T-helper 17 cell (primary cell): Measurements from ENCODE around the gene NHERF2. TPM values are rescaled to one million over a fixed set of nuclear protein-coding genes. Genes with fewer than 3 reads are reported as not detected.

Source experiments
- ATAC-seq: fragments of 150-1000 bp; cut with Tn5 transposase; 2 replicates; pipeline ENCODE4 v1.10.0; 2021; ENCODE audit warnings: mild to moderate bottlenecking, moderate library complexity
- DNase-seq, 3 donors: peaks; one replicate each; pipeline versions ENCODE4 v3.0.0 to v3.0.0-alpha.2; 2020 to 2021
- H3K9me3 ChIP-seq: one replicate; pipeline ENCODE4 v1.7.0; 2013; ENCODE audit warnings: low read length, mild to moderate bottlenecking; ENCODE audit not compliant: control insufficient read depth, poor library complexity, severe bottlenecking
- H3K27ac Mint-ChIP-seq: one replicate; pipeline ENCODE4 v1.8.0; 2022; ENCODE audit warnings: mild to moderate bottlenecking, moderate library complexity, mixed read lengths
- H3K27me3 Mint-ChIP-seq: one replicate; pipeline ENCODE4 v1.8.0; 2022; ENCODE audit warnings: mixed read lengths
- H3K36me3 Mint-ChIP-seq: one replicate; pipeline ENCODE4 v1.8.0; 2022; ENCODE audit warnings: low read depth, mixed read lengths
- H3K4me1 Mint-ChIP-seq: one replicate; pipeline ENCODE4 v1.8.0; 2022; ENCODE audit warnings: mild to moderate bottlenecking, mixed read lengths
- H3K4me3 Mint-ChIP-seq: one replicate; pipeline ENCODE4 v1.8.0; 2022; ENCODE audit warnings: mild to moderate bottlenecking, moderate library complexity, mixed read lengths
- total RNA-seq, 4 donors: library from RNA in 2 of 4; stranded (reverse) in 2 of 4; gene quantifications; one replicate each; pipeline ENCODE4 v1.2.3 and lab custom pipeline; 2022 to 2026

Gene NHERF2
- total RNA-seq, 2 donors from 2014 or later: 2.2 to 3.9 TPM

DNA sequence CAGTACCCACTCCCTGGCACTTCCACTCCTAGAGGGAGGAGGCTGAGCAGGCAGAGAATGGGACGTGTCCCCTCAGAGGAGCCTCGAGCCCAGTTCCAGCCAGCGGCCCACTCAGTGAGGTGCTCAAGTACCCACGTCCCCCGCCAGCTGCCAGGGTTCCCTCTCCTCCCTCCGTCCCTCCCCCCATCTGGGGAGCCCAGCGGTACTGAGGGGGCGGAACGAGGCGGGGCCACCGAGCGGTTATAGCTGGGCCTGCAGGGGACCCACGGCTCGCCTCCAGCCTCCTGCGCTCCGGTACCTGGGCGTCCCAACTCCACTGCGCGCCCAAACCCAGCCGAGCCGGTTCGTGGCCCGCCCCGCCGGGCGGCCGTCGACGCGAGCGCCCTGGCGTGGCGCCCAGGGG, 7.2 kb upstream of the NHERF2 start, which contains the start of gene NPW:
Gene NPW, plus strand, starts transcription at position 268 of the 403 bp plus-strand sequence.
- H3K27ac Mint-ChIP-seq: no peak within 1 kb of the TSS
- ATAC-seq (no peak), DNase-seq (no peak)
- H3K4me1 Mint-ChIP-seq: peaks cover 7% of the 10 kb centered on the region
- H3K36me3 Mint-ChIP-seq: peaks cover 2% of the 10 kb centered on the region
- H3K4me3 Mint-ChIP-seq: peak within 1 kb of the TSS; percentile 39
- H3K27me3 Mint-ChIP-seq: peaks cover 21% of the 10 kb centered on the region
- H3K9me3 ChIP-seq: no peaks in the 10 kb centered on the region

DNA sequence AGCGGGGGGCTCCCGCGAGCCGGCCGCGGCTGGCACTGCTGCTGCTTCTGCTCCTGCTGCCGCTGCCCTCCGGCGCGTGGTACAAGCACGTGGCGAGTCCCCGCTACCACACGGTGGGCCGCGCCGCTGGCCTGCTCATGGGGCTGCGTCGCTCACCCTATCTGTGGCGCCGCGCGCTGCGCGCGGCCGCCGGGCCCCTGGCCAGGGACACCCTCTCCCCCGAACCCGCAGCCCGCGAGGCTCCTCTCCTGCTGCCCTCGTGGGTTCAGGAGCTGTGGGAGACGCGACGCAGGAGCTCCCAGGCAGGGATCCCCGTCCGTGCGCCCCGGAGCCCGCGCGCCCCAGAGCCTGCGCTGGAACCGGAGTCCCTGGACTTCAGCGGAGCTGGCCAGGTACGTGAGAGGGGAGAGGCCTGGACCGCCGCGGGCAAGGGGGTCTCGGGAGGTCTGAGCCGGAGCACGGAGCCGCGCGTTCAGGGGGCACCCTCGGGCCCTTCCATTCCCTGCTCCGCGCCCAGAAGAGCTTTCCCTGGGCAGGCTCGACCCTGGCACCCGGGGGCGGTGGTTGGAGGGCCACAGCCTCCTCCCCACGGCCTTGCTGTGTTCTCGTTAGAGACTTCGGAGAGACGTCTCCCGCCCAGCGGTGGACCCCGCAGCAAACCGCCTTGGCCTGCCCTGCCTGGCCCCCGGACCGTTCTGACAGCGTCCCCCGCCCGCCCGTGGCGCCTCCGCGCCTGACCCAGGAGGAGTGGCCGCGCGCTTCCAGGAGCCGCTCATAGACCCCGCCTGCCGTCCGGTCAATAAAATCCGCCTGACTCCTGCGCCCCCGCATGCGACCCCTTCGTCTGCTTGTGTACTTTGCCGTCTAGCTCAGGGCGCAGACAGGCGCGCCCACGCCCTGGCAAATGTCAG, 6.5 kb upstream of the NHERF2 start:
- H3K4me3 Mint-ChIP-seq: peak overlapping the region; percentile 39
- H3K36me3 Mint-ChIP-seq: peaks cover 2% of the 10 kb centered on the region
- H3K4me1 Mint-ChIP-seq: peaks cover 7% of the 10 kb centered on the region
- H3K9me3 ChIP-seq: no peaks in the 10 kb centered on the region
- no peak for DNase-seq
- ATAC-seq: no peak
- peaks cover 21% of the 10 kb centered on the region for H3K27me3 Mint-ChIP-seq
- H3K27ac Mint-ChIP-seq: no peak overlapping the region

DNA sequence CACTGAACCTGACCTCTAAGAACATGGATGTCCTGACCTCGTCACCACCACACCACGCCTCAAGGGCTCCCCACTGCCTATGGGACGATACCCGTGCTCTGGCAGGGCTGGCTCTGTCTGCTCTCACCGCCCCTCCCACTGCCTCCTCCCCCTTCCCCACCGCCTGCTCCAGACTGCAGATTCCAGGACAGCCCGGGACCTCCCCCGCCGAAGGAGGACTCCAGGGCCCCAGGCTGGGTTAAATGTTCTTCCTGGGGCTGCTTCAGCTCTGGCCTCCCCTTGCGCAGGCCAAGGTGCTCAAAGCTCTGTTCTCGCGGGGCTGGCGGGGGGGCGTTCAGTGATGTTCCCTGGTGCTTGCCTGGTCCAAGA, 4.0 kb upstream of the NHERF2 start:
- H3K36me3 Mint-ChIP-seq: peaks cover 2% of the 10 kb centered on the region
- H3K4me3 Mint-ChIP-seq: peak overlapping the region; percentile 82
- DNase-seq (peak in 1 of 3 donors; percentile 17), ATAC-seq (peak; percentile 20)
- H3K27me3 Mint-ChIP-seq: peaks cover 21% of the 10 kb centered on the region
- no peaks in the 10 kb centered on the region for H3K9me3 ChIP-seq
- H3K27ac Mint-ChIP-seq: peak overlapping the region; percentile 43
- peaks cover 10% of the 10 kb centered on the region for H3K4me1 Mint-ChIP-seq

DNA sequence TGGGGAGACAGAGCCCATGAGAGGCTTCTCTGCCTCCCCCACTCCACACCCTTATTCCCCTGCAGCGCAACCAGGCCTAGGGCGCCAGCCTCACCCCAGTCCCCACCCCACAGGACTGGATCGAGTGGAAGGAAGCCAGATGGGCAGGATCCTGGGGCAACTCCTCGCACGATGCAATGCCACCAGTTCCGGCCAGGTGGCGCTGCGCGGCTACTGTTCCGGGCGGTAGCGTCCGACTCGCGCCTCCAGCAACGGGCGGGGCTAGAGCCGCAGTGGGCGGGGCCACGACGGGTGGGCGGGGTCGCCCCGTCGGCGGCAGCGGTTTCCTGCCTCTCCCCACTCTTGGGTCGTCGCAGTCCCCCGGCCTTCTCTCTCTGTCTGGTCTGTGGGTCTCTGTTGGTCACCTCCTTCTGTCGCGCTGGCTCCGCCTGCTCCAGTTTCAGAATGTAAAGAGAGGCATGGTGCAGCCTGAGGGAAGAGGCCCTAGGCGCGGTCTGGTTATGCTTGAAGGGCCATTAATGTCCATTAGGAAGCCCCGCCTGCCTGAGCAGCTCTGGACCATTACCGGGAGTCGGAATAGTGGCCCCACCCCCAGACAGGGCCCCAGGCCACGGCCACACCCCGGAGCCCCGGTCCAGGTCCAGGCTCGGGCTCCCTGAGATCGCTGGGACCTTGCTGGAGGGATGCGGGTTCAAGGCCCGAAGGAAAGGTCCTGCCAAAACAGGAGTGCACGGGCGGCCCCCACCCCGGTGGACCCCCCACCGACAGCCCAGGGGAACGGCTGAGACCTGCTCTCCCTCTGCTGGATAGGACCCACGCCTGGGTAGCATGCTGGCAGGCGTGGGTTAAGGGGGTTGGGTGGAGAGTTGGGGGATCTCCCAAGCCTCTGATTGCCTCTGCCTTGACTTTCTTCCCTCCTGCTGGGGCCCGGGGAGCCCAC, 3.3 kb upstream of the NHERF2 start:
- peak overlapping the region; percentile 82 for H3K4me3 Mint-ChIP-seq
- H3K4me1 Mint-ChIP-seq: peaks cover 10% of the 10 kb centered on the region
- ATAC-seq (peak; percentile 93), DNase-seq (peak; percentile 96 to 97 (median 97))
- H3K27ac Mint-ChIP-seq: peak overlapping the region; percentile 43
- H3K27me3 Mint-ChIP-seq: peaks cover 21% of the 10 kb centered on the region
- no peaks in the 10 kb centered on the region for H3K9me3 ChIP-seq
- H3K36me3 Mint-ChIP-seq: peaks cover 2% of the 10 kb centered on the region

DNA sequence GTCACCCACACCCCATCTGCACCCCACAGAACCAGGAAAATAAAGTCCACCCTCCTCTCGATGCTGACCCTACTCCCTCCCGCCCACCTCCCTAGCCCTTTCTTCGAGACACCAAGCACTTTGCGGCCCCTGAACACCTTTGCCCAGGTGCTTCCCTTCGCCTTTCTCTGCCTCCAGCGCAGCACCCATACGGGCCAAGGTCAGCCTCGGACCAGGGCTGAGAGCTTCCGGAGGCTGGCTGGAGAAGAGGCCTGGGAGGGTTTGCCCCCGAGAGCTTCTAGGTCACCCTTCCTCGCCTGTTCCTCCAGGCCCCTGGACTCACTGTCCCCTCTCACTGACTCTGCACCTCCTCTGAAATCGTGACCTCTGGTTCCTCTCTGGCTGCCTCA, 2.7 kb upstream of the NHERF2 start:
- H3K27me3 Mint-ChIP-seq: peaks cover 16% of the 10 kb centered on the region
- H3K4me3 Mint-ChIP-seq: peak overlapping the region; percentile 47
- H3K4me1 Mint-ChIP-seq: peaks cover 10% of the 10 kb centered on the region
- no peak overlapping the region for H3K27ac Mint-ChIP-seq
- no peaks in the 10 kb centered on the region for H3K9me3 ChIP-seq
- peaks cover 2% of the 10 kb centered on the region for H3K36me3 Mint-ChIP-seq
- ATAC-seq (no peak), DNase-seq (no peak)

GRCh38 chr16:2025251-2025650, 1.5 kb upstream of the NHERF2 start:
- Mint-ChIP-seq H3K27ac (no peak overlapping the region), H3K4me1 (peaks cover 10% of the 10 kb centered on the region), H3K36me3 (no peaks in the 10 kb centered on the region), H3K27me3 (peaks cover 16% of the 10 kb centered on the region), H3K4me3 (peak overlapping the region; percentile 73)
- H3K9me3 ChIP-seq: no peaks in the 10 kb centered on the region
- DNase-seq (no peak), ATAC-seq (no peak)

- ATAC-seq: no peak
- no peaks in the 10 kb centered on the region for H3K9me3 ChIP-seq
- DNase-seq: no peak
- no peak overlapping the region for H3K27ac Mint-ChIP-seq
- H3K4me1 Mint-ChIP-seq: peaks cover 10% of the 10 kb centered on the region
- peaks cover 9% of the 10 kb centered on the region for H3K27me3 Mint-ChIP-seq
- H3K4me3 Mint-ChIP-seq: peak overlapping the region; percentile 73
- H3K36me3 Mint-ChIP-seq: no peaks in the 10 kb centered on the region
Measured at GRCh38 chr16:2025878-2026460, 733 bp upstream of the NHERF2 start.

GRCh38 chr16:2027024-2028010, 615 bp downstream of the NHERF2 start:
- Mint-ChIP-seq H3K36me3 (no peaks in the 10 kb centered on the region), H3K4me3 (peak overlapping the region; percentile 69), H3K4me1 (peaks cover 12% of the 10 kb centered on the region), H3K27ac (no peak overlapping the region), H3K27me3 (peaks cover 7% of the 10 kb centered on the region)
- ATAC-seq (peak; percentile 23), DNase-seq (no peak)
- no peaks in the 10 kb centered on the region for H3K9me3 ChIP-seq

GRCh38 chr16:2028146-2028545, 1.4 kb downstream of the NHERF2 start:
- H3K4me1 Mint-ChIP-seq: peaks cover 9% of the 10 kb centered on the region
- H3K27me3 Mint-ChIP-seq: no peaks in the 10 kb centered on the region
- no peaks in the 10 kb centered on the region for H3K9me3 ChIP-seq
- H3K4me3 Mint-ChIP-seq: peak overlapping the region; percentile 69
- DNase-seq: no peak
- ATAC-seq: no peak
- no peak overlapping the region for H3K27ac Mint-ChIP-seq
- no peaks in the 10 kb centered on the region for H3K36me3 Mint-ChIP-seq

DNA sequence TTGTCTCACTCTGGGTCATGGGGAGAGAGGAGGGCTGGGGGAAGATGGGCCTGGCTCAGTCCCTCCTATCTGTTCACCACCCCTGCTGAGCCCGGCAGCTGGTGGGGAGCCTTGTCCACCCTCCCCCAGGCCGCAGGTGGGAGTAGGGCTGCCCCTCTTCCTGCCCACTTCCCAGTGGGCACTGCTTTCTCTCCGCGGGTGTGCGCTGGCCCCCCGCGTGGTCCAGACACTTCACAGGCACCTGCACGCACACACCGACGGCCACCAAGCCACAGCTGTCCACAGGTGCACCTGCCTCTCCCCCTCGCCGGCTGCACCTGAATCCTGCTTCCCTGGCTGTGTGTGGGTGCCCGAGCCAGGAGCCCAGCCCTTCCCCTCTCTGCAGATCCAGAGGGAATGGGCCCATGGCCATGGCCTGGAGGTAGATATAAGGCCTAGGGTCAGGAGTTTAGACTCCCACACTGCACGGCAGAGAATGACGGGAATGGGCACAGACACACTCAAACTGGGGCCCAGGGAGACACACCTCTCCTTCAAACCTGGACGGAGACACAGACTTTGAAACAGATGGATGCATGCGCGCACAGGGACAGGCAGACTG, 2.0 kb downstream of the NHERF2 start:
- no peaks in the 10 kb centered on the region for H3K36me3 Mint-ChIP-seq
- H3K4me3 Mint-ChIP-seq: peak overlapping the region; percentile 69
- no peak for DNase-seq
- H3K27me3 Mint-ChIP-seq: no peaks in the 10 kb centered on the region
- ATAC-seq: no peak
- H3K27ac Mint-ChIP-seq: no peak overlapping the region
- no peaks in the 10 kb centered on the region for H3K9me3 ChIP-seq
- peaks cover 7% of the 10 kb centered on the region for H3K4me1 Mint-ChIP-seq

DNA sequence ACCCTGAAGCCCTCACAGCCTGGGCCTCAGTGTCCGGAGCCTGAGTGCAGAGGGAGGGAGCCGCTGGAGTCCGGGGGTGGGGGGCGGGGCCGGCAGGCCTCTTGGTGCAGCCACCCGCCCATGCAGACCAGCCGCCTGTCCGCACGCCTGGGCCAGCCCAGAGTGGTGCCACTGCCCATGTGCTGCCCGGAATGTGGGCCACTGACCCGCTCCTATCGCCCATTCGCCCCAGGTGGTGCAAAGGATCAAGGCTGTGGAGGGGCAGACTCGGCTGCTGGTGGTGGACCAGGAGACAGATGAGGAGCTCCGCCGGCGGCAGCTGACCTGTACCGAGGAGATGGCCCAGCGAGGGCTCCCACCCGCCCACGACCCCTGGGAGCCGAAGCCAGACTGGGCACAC, 2.6 kb downstream of the NHERF2 start:
- Mint-ChIP-seq H3K4me3 (no peak overlapping the region), H3K4me1 (peaks cover 7% of the 10 kb centered on the region), H3K27ac (no peak overlapping the region), H3K27me3 (no peaks in the 10 kb centered on the region), H3K36me3 (no peaks in the 10 kb centered on the region)
- DNase-seq: no peak
- ATAC-seq: no peak
- H3K9me3 ChIP-seq: no peaks in the 10 kb centered on the region

DNA sequence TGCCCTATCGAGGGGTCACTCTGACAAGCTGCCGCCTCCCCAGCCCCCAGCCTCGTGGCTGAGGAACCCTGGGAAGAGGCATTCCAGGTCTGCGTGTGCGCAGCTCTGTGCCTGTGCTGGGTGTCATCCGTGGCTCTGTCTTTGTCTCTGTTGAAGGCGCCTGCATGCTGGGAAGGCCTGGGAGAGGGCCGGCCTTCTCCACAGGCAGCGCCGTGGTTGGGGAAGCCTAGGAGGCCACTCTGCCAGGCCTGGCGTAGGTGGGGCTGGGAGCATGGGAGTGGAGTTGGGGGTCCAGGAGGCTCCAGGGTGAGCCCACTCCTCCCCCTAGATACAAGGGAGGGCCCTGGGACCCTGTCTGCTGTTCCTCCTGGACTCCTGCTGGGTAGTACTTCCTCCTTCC, 3.3 kb downstream of the NHERF2 start:
- H3K27ac Mint-ChIP-seq: no peak overlapping the region
- DNase-seq (no peak), ATAC-seq (no peak)
- H3K9me3 ChIP-seq: no peaks in the 10 kb centered on the region
- no peaks in the 10 kb centered on the region for H3K27me3 Mint-ChIP-seq
- H3K4me3 Mint-ChIP-seq: no peak overlapping the region
- peaks cover 7% of the 10 kb centered on the region for H3K4me1 Mint-ChIP-seq
- no peaks in the 10 kb centered on the region for H3K36me3 Mint-ChIP-seq
